Keratinocyte (primary cell): ENCODE data around the gene CACFD1. TPM values are rescaled to one million over a fixed set of nuclear protein-coding genes. Genes with fewer than 3 reads are reported as not detected.

Source experiments
- DNase-seq: peaks from one replicate; pipeline ENCODE4 v3.0.0-alpha.2; 2011; ENCODE audit warnings: low read depth, missing footprints, low spot score
- FAIRE-seq: peaks from 2 replicates; lab custom pipeline; 2011; peaks lifted over from hg19 to GRCh38; lab: Jason Lieb, UNC
- H2AFZ ChIP-seq: 2 replicates; pipeline ENCODE4 v1.6.0; 2012; ENCODE audit warnings: low read length, control low read depth, inconsistent platforms; ENCODE audit not compliant: control insufficient read depth
- H3K27ac ChIP-seq: 2 replicates; pipeline ENCODE4 v1.5.1; 2011; ENCODE audit warnings: low read length; ENCODE audit not compliant: control insufficient read depth, insufficient read depth
- H3K27me3 ChIP-seq: 3 replicates; pipeline ENCODE4 v1.6.0; 2011; ENCODE audit warnings: low read length; ENCODE audit not compliant: control insufficient read depth, insufficient read depth; ENCODE audit errors: extremely low read depth
- H3K36me3 ChIP-seq, 2 experiments: 2 replicates in 1 of 2; 3 replicates in 1 of 2; pipeline ENCODE4 v1.5.1; 2011; ENCODE audit warnings: low read length in 2 of 2, mild to moderate bottlenecking in 1 of 2; ENCODE audit not compliant: control insufficient read depth in 2 of 2, insufficient read depth in 2 of 2; ENCODE audit errors: extremely low read depth in 1 of 2
- H3K4me1 ChIP-seq: 3 replicates; pipeline ENCODE4 v1.5.1; 2011; ENCODE audit warnings: low read length; ENCODE audit not compliant: control insufficient read depth, insufficient read depth; ENCODE audit errors: extremely low read depth
- H3K4me2 ChIP-seq: 3 replicates; pipeline ENCODE4 v1.6.0; 2011; ENCODE audit warnings: low read depth, low read length; ENCODE audit not compliant: control insufficient read depth, insufficient read depth; ENCODE audit errors: extremely low read depth
- H3K4me3 ChIP-seq, 3 experiments: fragments of 200-600 bp in 1 of 3; sonication (generic) in 1 of 3; 2 replicates in 2 of 3; 3 replicates in 1 of 3; pipeline ENCODE4 v1.5.1; 2011 to 2016; ENCODE audit warnings: low read length in 3 of 3, mild to moderate bottlenecking in 3 of 3, control low read depth in 2 of 3, inconsistent platforms in 1 of 3, low read depth in 1 of 3, mixed read lengths in 1 of 3, mixed run types in 1 of 3, moderate library complexity in 1 of 3; ENCODE audit not compliant: control insufficient read depth in 2 of 3, insufficient read depth in 2 of 3; ENCODE audit errors: extremely low read depth in 1 of 3
- H3K79me2 ChIP-seq: 2 replicates; pipeline ENCODE4 v1.6.0; 2012; ENCODE audit warnings: low read length; ENCODE audit not compliant: control insufficient read depth, insufficient read depth
- H3K9ac ChIP-seq: 3 replicates; pipeline ENCODE4 v1.6.0; 2011; ENCODE audit warnings: low read length; ENCODE audit not compliant: control insufficient read depth, insufficient read depth; ENCODE audit errors: extremely low read depth
- H3K9me1 ChIP-seq: 3 replicates; pipeline ENCODE4 v1.6.0; 2011; ENCODE audit warnings: low read length; ENCODE audit not compliant: control insufficient read depth, insufficient read depth; ENCODE audit errors: extremely low read depth
- H3K9me3 ChIP-seq: 2 replicates; pipeline ENCODE4 v1.5.1; 2012; ENCODE audit warnings: low read depth, low read length; ENCODE audit not compliant: control insufficient read depth
- H4K20me1 ChIP-seq: 3 replicates; pipeline ENCODE4 v1.6.0; 2011; ENCODE audit warnings: low read length; ENCODE audit not compliant: control insufficient read depth, insufficient read depth; ENCODE audit errors: extremely low read depth
- EZH2 ChIP-seq: IDR thresholded peaks from one replicate; pipeline ENCODE4 v1.6.1; 2012; ENCODE audit warnings: inconsistent platforms, mild to moderate bottlenecking, low read length, moderate library complexity
- dilution Hi-C: fragments of 300-500 bp; cut with MboI; formaldehyde crosslinking; loops from one replicate; pipeline ENCODE4 v1.7.0; 2020; ENCODE audit warnings: low sequenced_read_pairs; ENCODE audit not compliant: extremely low pct_ligation_motif_present
- polyA plus RNA-seq, 5 experiments: library from polyadenylated mRNA; depleted of rRNA in 3 of 5; stranded (reverse) in 3 of 5; stranded (forward) in 1 of 5; unstranded in 1 of 5; fragments of >200 nt; gene quantifications; 1 replicate in 1 of 5; 2 replicates in 3 of 5; 3 replicates in 1 of 5; pipeline versions ENCODE4 v1.2.1 to v1.2.3, GENCODE V29; 2011 to 2012; ENCODE audit warnings: missing spikeins in 2 of 5, low read depth in 1 of 5, low replicate concordance in 1 of 5
- TF ChIP-seq, protein P1 (sequence below), 3 experiments: IDR thresholded peaks in 1 of 3; conservative IDR thresholded peaks in 1 of 3; optimal IDR thresholded peaks in 1 of 3; 2 replicates in 2 of 3; 3 replicates in 1 of 3; pipeline versions ENCODE3 to v1.5.1; 2011; ENCODE audit warnings: low read length in 3 of 3, mild to moderate bottlenecking in 3 of 3, moderate library complexity in 2 of 3, control low read depth in 1 of 3, inconsistent platforms in 1 of 3; ENCODE audit not compliant: insufficient read depth in 2 of 3; ENCODE audit errors: extremely low read depth in 1 of 3

The CACFD1 gene
- polyA plus RNA-seq, 1 donor (not counting 4 experiments of a cell fraction or from before 2014, with no cell fraction given) = 3.4 TPM

DNA sequence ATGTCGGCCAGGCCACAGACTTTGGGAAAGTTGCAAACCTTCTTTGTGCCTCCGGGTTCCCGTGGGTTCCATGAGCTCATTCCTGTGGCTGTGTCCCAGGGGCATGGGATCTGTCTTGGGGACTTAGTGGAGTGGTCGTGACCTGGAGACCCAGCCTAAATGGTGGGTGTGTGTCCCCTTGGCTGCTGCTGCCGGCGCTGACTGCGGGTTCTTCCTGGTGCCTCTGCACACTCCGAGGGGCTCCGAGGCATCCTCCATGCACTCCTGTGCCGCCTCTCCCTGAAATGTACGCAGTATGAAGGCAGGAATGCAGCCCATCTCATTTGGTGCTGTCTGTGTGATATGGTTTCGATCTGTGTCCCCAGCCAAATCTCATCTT is 40.1 kb downstream of the CACFD1 start:
- dilution Hi-C loops = no loop called here
- no peaks in the 10 kb centered on the region for H3K9me3 ChIP-seq
- FAIRE-seq = no peak

DNA sequence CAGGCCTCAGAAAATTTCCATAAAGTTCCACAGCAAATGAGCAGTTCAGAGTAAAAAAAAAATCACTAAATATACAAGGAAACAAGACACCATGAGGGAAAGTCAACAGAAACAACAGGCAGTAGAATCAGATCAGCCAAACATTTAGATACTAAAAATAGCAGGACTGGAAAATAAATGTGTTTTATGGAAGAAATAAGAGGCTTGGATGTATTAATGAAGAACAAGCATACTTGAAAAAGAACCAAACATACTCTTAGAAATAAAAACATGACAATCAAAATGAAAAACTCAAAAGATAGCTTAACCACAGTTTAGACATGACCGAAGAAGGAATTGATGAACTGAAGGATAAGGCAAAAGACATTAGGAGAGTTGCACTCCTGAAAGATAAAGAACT is 42.3 kb downstream of the CACFD1 start:
- Histone ChIP-seq H3K4me3 (no peak overlapping the region), H3K4me2 (no peak overlapping the region), H3K79me2 (no peaks in the 10 kb centered on the region), H3K27ac (no peak overlapping the region), H3K9ac (no peak overlapping the region), H4K20me1 (no peaks in the 10 kb centered on the region), H3K9me1 (no peaks in the 10 kb centered on the region), H3K4me1 (no peaks in the 10 kb centered on the region), H3K9me3 (no peaks in the 10 kb centered on the region), H3K36me3 (no peaks in the 10 kb centered on the region), H2AFZ (no peak overlapping the region), H3K27me3 (peaks cover 4% of the 10 kb centered on the region)
- DNase-seq (no peak), FAIRE-seq (no peak)
- no peak for TF ChIP-seq EZH2
- TF ChIP-seq, protein P1, sequence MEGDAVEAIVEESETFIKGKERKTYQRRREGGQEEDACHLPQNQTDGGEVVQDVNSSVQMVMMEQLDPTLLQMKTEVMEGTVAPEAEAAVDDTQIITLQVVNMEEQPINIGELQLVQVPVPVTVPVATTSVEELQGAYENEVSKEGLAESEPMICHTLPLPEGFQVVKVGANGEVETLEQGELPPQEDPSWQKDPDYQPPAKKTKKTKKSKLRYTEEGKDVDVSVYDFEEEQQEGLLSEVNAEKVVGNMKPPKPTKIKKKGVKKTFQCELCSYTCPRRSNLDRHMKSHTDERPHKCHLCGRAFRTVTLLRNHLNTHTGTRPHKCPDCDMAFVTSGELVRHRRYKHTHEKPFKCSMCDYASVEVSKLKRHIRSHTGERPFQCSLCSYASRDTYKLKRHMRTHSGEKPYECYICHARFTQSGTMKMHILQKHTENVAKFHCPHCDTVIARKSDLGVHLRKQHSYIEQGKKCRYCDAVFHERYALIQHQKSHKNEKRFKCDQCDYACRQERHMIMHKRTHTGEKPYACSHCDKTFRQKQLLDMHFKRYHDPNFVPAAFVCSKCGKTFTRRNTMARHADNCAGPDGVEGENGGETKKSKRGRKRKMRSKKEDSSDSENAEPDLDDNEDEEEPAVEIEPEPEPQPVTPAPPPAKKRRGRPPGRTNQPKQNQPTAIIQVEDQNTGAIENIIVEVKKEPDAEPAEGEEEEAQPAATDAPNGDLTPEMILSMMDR (optimal IDR thresholded peaks at IDR 0.05 in 1 of 3, IDR thresholded peaks at IDR 0.05 in 1 of 3, conservative IDR thresholded peaks at IDR 0.05 in 1 of 3; ENCODE audit: extremely low read depth in 1 of 3, insufficient read depth in 2 of 3, low read length in 3 of 3) = no peak
- dilution Hi-C loops = no loop called here

More for the DNA sequence above, 40.1 kb downstream of the CACFD1 start:
- Histone ChIP-seq H3K79me2 (no peaks in the 10 kb centered on the region), H3K4me3 (no peak overlapping the region), H3K9ac (no peak overlapping the region), H3K4me2 (no peak overlapping the region), H2AFZ (no peak overlapping the region), H3K27me3 (peaks cover 4% of the 10 kb centered on the region), H4K20me1 (no peaks in the 10 kb centered on the region), H3K36me3 (no peaks in the 10 kb centered on the region), H3K27ac (no peak overlapping the region), H3K9me1 (no peaks in the 10 kb centered on the region), H3K4me1 (no peaks in the 10 kb centered on the region)
- TF ChIP-seq, protein P1 (optimal IDR thresholded peaks at IDR 0.05 in 1 of 3, IDR thresholded peaks at IDR 0.05 in 1 of 3, conservative IDR thresholded peaks at IDR 0.05 in 1 of 3; ENCODE audit: extremely low read depth in 1 of 3, insufficient read depth in 2 of 3, low read length in 3 of 3) = no peak
- no peak for DNase-seq
